SK-N-SH (cell line): ENCODE data around the gene ARL6. TPM values are rescaled to one million over a fixed set of nuclear protein-coding genes. Genes with fewer than 3 reads are reported as not detected.

ENCODE experiments used
- CTCF ChIA-PET: fragments of 300-600, 350-600 bp; formaldehyde crosslinking; extraction: SDS; loops from one replicate; lab custom pipeline; 2021; lab: Yijun Ruan, JAX
- POLR2A ChIA-PET: fragments of 350-600 bp; sonication (Branson Sonifier 250); formaldehyde crosslinking; extraction: SDS; loops from one replicate; lab custom pipeline; 2020; ENCODE audit warnings: antibody characterized with exemption, inconsistent platforms; lab: Yijun Ruan, JAX
- DNase-seq: peaks from one replicate; pipeline ENCODE4 v3.0.0; 2012
- H2AFZ ChIP-seq: fragments of 200-600 bp; sonication (generic); 2 replicates; pipeline ENCODE4 v1.8.1; 2016; ENCODE audit warnings: antibody characterized with exemption, mild to moderate bottlenecking, low read depth
- H3F3A ChIP-seq: fragments of 200-600 bp; sonication (generic); replicated peaks from 2 replicates; pipeline ENCODE3; 2016; ENCODE audit warnings: antibody characterized with exemption, mild to moderate bottlenecking; ENCODE audit not compliant: insufficient read depth
- H3K27ac ChIP-seq, 2 experiments: fragments of 200-500 bp in 1 of 2; fragments of 200-600 bp in 1 of 2; sonication (Bioruptor generic) in 1 of 2; sonication (generic), shearing (Covaris generic) in 1 of 2; 2 replicates each; pipeline versions ENCODE4 v1.5.1 to v1.6.1; 2014 to 2016; ENCODE audit warnings: low read depth in 2 of 2, inconsistent platforms in 1 of 2, low read length in 1 of 2, mild to moderate bottlenecking in 1 of 2, mixed read lengths in 1 of 2
- H3K27me3 ChIP-seq: fragments of 200-600 bp; sonication (generic), shearing (Covaris generic); 2 replicates; pipeline ENCODE4 v1.6.1; 2016; ENCODE audit warnings: mixed run types; ENCODE audit not compliant: insufficient read depth
- H3K36me3 ChIP-seq, 2 experiments: fragments of 200-500 bp in 1 of 2; fragments of 200-600 bp in 1 of 2; sonication (Bioruptor generic) in 1 of 2; sonication (generic) in 1 of 2; replicated peaks in 1 of 2; 2 replicates each; pipeline versions ENCODE3 to v1.5.1; 2014 to 2016; ENCODE audit warnings: low read length in 1 of 2, mild to moderate bottlenecking in 1 of 2; ENCODE audit not compliant: insufficient read depth in 2 of 2, control insufficient read depth in 1 of 2
- H3K4me1 ChIP-seq, 2 experiments: fragments of 200-500 bp in 1 of 2; fragments of 200-600 bp in 1 of 2; sonication (Bioruptor generic) in 1 of 2; sonication (generic), shearing (Covaris generic) in 1 of 2; 2 replicates each; pipeline versions ENCODE4 v1.5.1 to v1.6.1; 2014 to 2016; ENCODE audit warnings: low read depth in 1 of 2, low read length in 1 of 2, mixed run types in 1 of 2; ENCODE audit not compliant: insufficient read depth in 2 of 2, control insufficient read depth in 1 of 2
- H3K4me2 ChIP-seq: fragments of 200-600 bp; sonication (generic), shearing (Covaris generic); 2 replicates; pipeline ENCODE4 v1.6.1; 2017; ENCODE audit warnings: mixed run types
- H3K4me3 ChIP-seq, 2 experiments: fragments of 200-500 bp in 1 of 2; fragments of 200-600 bp in 1 of 2; sonication (Bioruptor generic) in 1 of 2; sonication (generic), shearing (Covaris generic) in 1 of 2; 2 replicates each; pipeline versions ENCODE4 v1.5.1 to v1.8.1; 2014 to 2016; ENCODE audit warnings: low read depth in 2 of 2, inconsistent platforms in 1 of 2, low read length in 1 of 2, mild to moderate bottlenecking in 1 of 2, mixed read lengths in 1 of 2, moderate library complexity in 1 of 2
- H3K79me2 ChIP-seq: fragments of 200-600 bp; sonication (generic); 2 replicates; pipeline ENCODE4 v1.8.1; 2017; ENCODE audit warnings: mild to moderate bottlenecking; ENCODE audit not compliant: insufficient read depth
- H3K9ac ChIP-seq: fragments of 200-600 bp; sonication (generic); 2 replicates; pipeline ENCODE4 v1.6.1; 2017; ENCODE audit warnings: mixed run types
- H3K9me2 ChIP-seq: fragments of 200-600 bp; sonication (generic); 2 replicates; pipeline ENCODE4 v1.6.1; 2017; ENCODE audit warnings: mixed run types
- H3K9me3 ChIP-seq: fragments of 200-600 bp; sonication (generic); 2 replicates; pipeline ENCODE4 v1.6.1; 2017; ENCODE audit warnings: mixed run types, mild to moderate bottlenecking, moderate library complexity
- H4K20me1 ChIP-seq: fragments of 200-600 bp; sonication (generic); 2 replicates; pipeline ENCODE4 v1.6.1; 2017; ENCODE audit warnings: mild to moderate bottlenecking, mixed run types; ENCODE audit not compliant: insufficient read depth
- SIN3A ChIP-seq: IDR thresholded peaks from 2 replicates; pipeline ENCODE4 v1.6.1; 2012; ENCODE audit warnings: low read depth, mild to moderate bottlenecking, low read length, moderate library complexity, borderline replicate concordance
- WGBS: methylation state at CpG from one replicate; pipeline ENCODE4 v1.1.6; 2017; ENCODE audit warnings: low lambda C conversion rate; 5-methylcytosine and 5-hydroxymethylcytosine counted together
- polyA plus RNA-seq, 3 experiments: library from polyadenylated mRNA; depleted of rRNA; stranded (reverse); fragments of >200 nt; gene quantifications; 2 replicates each; pipeline ENCODE4 v1.2.3, GENCODE V29; 2012

The ARL6 gene
- polyA plus RNA-seq, 1 of the 3 experiments (the other 2 are of a cell fraction) = 2.6 TPM

DNA sequence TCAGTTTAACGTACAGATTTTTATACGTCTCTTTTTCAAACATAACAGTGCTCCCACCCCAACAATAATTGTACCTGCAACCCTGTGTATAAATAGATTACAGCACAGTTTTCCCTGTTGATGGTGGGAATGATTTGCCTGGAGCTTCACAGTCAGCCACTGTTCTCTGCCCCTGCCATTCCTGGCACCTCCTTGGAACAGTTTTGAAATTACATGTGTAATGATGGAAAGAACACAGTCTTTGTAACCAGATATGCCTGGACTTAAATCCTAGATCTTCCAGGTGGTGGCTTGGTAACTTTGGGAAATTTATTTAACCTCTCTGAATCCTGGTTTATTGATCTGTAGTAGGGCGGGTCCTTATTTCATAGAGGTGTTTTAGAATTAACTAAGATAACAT, 84.2 kb downstream of the ARL6 start:
- no peak overlapping the region for H2AFZ ChIP-seq
- H3K36me3 ChIP-seq = no peaks in the 10 kb centered on the region
- ChIA-PET POLR2A (no interaction called here), CTCF (interaction anchor here (1.9 kb wide), 1 partner anchor 174 kb away, joined by 6 read pairs; no protein-coding TSS in a partner anchor)
- no peak for DNase-seq
- H3K4me2 ChIP-seq = no peak overlapping the region
- 88% methylated on average over 3 of the region's 3 CpGs for WGBS
- H3K79me2 ChIP-seq = no peaks in the 10 kb centered on the region; the same call in 1 of the 2 replicates
- H3K27me3 ChIP-seq = no peaks in the 10 kb centered on the region
- H3K9me3 ChIP-seq = no peaks in the 10 kb centered on the region
- no peaks in the 10 kb centered on the region; a peak in 1 of 4 replicates for H3K4me1 ChIP-seq
- H3K9ac ChIP-seq = no peak overlapping the region
- no peak overlapping the region for H3K4me3 ChIP-seq
- no peak overlapping the region for H3K27ac ChIP-seq
- no peaks in the 10 kb centered on the region for H3F3A ChIP-seq
- TF ChIP-seq SIN3A = no peak
- TF ChIP-seq, all 33 proteins: peak for 0
- Histone ChIP-seq H3K9me2 (no peaks in the 10 kb centered on the region), H4K20me1 (no peaks in the 10 kb centered on the region)

Other genes with a start within 250 kb of the ARL6 start
- gene CRYBG3, start 57.3 kb downstream of the ARL6 start, polyA plus RNA-seq (2012; rRNA removed) = 2.4 and 2.8 TPM in 2 replicates
- gene RIOX2, start 207.7 kb downstream of the ARL6 start, polyA plus RNA-seq (2012; rRNA removed) = 12.9 and 20.3 TPM in 2 replicates